Upper lobe of left lung (tissue), 4 donors: Measurements from ENCODE around the gene BLID.

Experiments
- POLR2A ChIP-seq, 4 donors: fragments of 450-650 bp; IDR thresholded peaks; one replicate each; pipeline ENCODE4 v1.5.1; 2016 to 2017; ENCODE audit warnings: antibody characterized with exemption in 4 of 4, mild to moderate bottlenecking in 2 of 4
- POLR2AphosphoS5 ChIP-seq, 2 donors: sonication (generic); formaldehyde crosslinking; IDR thresholded peaks; one replicate each; pipeline ENCODE4 v1.5.1; 2017; ENCODE audit warnings: antibody characterized with exemption in 2 of 2
- TF ChIP-seq, protein P1 (sequence below), 6 experiments: fragments of 450-650 bp in 4 of 6; fragments of 200-600 bp in 2 of 6; sonication (generic) in 2 of 6; IDR thresholded peaks; one replicate each; pipeline ENCODE4 v1.5.1; 2016 to 2019; ENCODE audit warnings: antibody characterized with exemption in 6 of 6

DNA sequence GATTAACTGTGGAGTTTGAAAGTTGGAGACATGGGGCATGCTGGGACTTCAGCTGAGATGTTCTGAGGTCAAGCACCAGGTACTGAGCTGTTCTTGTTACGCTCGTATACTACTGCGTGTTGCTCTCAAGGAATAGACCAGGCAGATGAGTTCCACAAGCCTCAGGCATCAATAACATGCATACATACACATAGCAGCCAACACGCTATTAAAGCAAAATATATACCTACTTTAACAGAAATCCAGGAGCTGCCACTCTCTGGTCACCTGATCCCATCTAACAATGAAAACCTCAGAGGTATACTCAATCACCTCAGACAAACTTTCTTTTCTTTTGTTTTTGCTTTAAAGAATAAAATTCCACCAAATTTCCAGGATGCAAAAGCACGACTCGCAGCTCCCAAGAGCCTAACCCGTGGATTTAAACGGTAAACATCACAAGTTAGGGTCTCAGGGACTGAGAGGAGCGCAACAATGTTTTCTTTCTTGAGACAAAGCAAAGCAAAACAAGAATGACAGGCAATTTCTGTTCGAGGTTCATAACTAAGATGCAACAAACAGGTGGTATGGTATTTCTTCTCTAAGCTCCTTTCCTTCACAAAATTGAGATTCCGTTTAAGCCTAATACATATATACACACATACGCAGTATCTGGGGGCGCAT is 16.5 kb downstream of the BLID start:
- TF ChIP-seq POLR2A (IDR thresholded peaks at IDR 0.05) (no peak), POLR2AphosphoS5 (IDR thresholded peaks at IDR 0.05) (no peak)
- TF ChIP-seq, protein P1, sequence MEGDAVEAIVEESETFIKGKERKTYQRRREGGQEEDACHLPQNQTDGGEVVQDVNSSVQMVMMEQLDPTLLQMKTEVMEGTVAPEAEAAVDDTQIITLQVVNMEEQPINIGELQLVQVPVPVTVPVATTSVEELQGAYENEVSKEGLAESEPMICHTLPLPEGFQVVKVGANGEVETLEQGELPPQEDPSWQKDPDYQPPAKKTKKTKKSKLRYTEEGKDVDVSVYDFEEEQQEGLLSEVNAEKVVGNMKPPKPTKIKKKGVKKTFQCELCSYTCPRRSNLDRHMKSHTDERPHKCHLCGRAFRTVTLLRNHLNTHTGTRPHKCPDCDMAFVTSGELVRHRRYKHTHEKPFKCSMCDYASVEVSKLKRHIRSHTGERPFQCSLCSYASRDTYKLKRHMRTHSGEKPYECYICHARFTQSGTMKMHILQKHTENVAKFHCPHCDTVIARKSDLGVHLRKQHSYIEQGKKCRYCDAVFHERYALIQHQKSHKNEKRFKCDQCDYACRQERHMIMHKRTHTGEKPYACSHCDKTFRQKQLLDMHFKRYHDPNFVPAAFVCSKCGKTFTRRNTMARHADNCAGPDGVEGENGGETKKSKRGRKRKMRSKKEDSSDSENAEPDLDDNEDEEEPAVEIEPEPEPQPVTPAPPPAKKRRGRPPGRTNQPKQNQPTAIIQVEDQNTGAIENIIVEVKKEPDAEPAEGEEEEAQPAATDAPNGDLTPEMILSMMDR (IDR thresholded peaks at IDR 0.05) = no peak
